ENCODE data around the gene PSMD1.
A peak's percentile ranks its signal among the peaks of the same experiment; 100 is the strongest.
"Not testable (repeated sequence)": the region's sequence is repeated elsewhere in the genome, so short reads cannot be mapped to it uniquely, and the experiment has no call there.

Gene PSMD1

DNA sequence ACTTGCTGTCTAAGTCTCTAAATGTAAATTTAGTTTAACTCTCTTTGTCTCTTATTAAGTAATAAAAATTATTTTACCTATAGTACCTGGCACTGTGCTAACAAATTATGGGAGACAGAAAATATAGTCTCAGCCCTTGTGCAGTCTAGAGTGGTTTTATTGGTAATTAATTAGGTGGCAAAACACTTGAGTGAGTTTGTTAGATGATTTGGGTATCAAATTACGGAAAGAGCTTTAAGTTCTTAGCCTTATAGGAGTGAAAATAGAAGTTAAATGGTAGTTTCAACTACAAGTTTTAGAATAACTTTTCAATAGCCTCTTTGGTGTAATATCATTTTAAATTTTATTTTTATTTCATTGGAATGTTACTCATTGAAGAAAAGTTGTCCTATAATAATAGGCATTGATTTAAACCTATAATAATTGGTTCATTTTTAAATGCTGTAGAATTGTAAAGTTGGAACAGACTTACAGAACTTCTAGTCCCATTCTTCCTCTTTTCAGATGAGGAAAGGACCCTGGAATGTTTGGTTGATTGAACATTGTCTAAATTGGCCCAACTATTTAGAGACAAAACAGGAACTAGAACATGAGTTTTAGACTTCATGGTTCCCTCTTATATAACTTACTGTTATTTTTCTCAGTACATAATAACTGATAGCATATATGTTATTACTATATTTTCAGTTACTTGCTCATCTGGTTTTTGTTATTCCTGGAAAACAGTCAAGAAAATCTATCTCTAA is 78.4 kb downstream of the PSMD1 start:
- H3K4me1 Mint-ChIP-seq: peaks cover 14% of the 10 kb centered on the region
- H3K27ac Mint-ChIP-seq (ENCODE audit: low read depth): no peak overlapping the region
- DNase-seq (ENCODE audit: low spot score in 2 of 2) (no peak), ATAC-seq (replicated peaks; ENCODE audit: extremely low read depth, poor library complexity, severe bottlenecking) (no peak)
- H3K4me3 Mint-ChIP-seq: no peak overlapping the region
- peaks cover 5% of the 10 kb centered on the region for H3K36me3 Mint-ChIP-seq (ENCODE audit: insufficient read depth)
- H3K27me3 Mint-ChIP-seq: no peaks in the 10 kb centered on the region
- no peaks in the 10 kb centered on the region for H3K9me3 Mint-ChIP-seq

DNA sequence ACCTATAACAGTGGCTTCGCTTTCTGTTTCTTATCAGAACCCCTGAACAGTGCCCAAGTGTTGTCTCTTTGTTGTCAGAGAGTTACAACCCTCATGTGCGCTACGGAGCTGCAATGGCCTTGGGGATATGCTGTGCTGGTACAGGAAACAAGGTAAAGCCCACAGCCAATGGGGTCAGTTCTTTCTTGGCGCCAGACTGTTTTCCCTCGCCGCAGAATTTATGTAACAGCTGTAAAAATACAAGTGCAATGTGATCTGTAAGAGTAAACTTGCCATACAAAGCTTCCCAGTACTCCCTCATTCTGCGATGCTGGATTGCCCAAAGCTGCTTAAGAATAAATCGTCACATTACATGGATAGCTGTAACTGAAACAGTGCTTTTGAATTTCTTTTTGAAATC is 82.0 kb downstream of the PSMD1 start:
- Mint-ChIP-seq H3K27me3 (no peaks in the 10 kb centered on the region), H3K4me3 (no peak overlapping the region), H3K36me3 (ENCODE audit: insufficient read depth) (peaks cover 6% of the 10 kb centered on the region), H3K9me3 (no peaks in the 10 kb centered on the region), H3K27ac (ENCODE audit: low read depth) (no peak overlapping the region), H3K4me1 (peaks cover 7% of the 10 kb centered on the region)
- no peak for ATAC-seq (replicated peaks; ENCODE audit: extremely low read depth, poor library complexity, severe bottlenecking)
- DNase-seq (ENCODE audit: low spot score in 2 of 2): no peak

DNA sequence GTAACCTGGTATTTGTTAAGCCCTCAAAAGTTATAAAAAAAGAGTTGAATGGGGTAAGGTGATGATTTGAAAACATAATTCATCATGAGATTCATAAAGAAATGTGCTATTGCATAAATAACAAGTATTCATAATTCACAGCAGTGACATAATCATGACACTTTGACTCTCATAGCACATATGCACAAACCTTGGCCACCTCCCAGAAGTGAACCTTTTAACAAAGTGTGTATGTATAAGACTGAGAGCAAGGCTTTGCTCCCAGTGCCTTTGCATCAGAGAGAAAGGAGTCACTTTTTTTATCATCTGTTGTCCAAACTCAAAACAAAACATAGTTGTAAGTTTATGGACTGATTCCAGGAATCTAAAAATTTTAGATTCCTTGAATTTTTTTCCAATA is 83.1 kb downstream of the PSMD1 start:
- H3K4me1 Mint-ChIP-seq: peaks cover under 1% of the 10 kb centered on the region
- peaks cover 9% of the 10 kb centered on the region for H3K36me3 Mint-ChIP-seq (ENCODE audit: insufficient read depth)
- no peak overlapping the region for H3K4me3 Mint-ChIP-seq
- H3K9me3 Mint-ChIP-seq: no peaks in the 10 kb centered on the region
- no peak overlapping the region for H3K27ac Mint-ChIP-seq (ENCODE audit: low read depth)
- H3K27me3 Mint-ChIP-seq: no peaks in the 10 kb centered on the region
- no peak for ATAC-seq (replicated peaks; ENCODE audit: extremely low read depth, poor library complexity, severe bottlenecking)
- no peak for DNase-seq (ENCODE audit: low spot score in 2 of 2)

DNA sequence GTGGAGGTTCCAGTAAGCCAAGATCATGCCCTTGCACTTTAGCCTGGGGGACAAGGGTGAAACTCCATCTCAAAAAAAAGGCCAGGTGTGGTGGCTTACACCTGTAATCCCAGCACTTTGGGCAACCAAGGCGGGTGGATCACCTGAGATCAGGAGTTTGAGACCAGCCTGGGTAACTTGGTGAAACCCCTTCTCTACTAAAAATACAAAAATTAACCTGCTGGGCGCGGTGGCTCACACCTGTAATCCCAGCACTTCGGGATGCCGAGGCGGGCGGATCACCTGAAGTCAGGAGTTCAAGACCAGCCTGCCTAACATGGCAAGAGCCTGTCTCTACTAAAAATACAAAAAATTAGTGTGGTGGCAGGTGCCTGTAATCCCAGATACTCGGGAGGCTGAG is 84.1 kb downstream of the PSMD1 start:
- H3K4me1 Mint-ChIP-seq; H3K4me3 Mint-ChIP-seq; H3K27ac Mint-ChIP-seq (ENCODE audit: low read depth); H3K27me3 Mint-ChIP-seq; DNase-seq (ENCODE audit: low spot score in 2 of 2); H3K9me3 Mint-ChIP-seq; ATAC-seq (replicated peaks; ENCODE audit: extremely low read depth, poor library complexity, severe bottlenecking): not testable (repeated sequence)
- H3K36me3 Mint-ChIP-seq (ENCODE audit: insufficient read depth): peaks cover 13% of the 10 kb centered on the region

DNA sequence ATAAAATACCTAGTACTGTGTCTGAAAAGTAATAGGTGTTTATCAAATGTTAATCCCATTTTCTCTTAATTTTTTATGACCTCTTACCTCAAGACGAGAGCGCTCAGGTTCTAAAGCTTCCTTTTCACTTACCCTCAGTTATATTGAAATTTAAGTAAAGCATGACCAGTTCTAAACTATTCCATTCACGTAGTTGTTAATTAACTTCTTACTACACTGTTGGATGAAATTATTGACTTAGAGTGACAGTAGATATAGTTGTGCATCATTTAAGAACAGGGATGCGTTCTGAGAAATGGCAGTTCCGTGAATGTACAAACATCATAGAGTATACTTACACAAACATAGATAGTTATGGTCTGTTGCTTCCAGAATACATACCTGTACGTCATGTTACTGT is 88.2 kb downstream of the PSMD1 start:
- ATAC-seq (replicated peaks; ENCODE audit: extremely low read depth, poor library complexity, severe bottlenecking) (no peak), DNase-seq (ENCODE audit: low spot score in 2 of 2) (no peak)
- peaks cover 19% of the 10 kb centered on the region for H3K36me3 Mint-ChIP-seq (ENCODE audit: insufficient read depth)
- H3K4me3 Mint-ChIP-seq: no peak overlapping the region
- no peaks in the 10 kb centered on the region for H3K9me3 Mint-ChIP-seq
- H3K4me1 Mint-ChIP-seq: no peaks in the 10 kb centered on the region
- no peaks in the 10 kb centered on the region for H3K27me3 Mint-ChIP-seq
- no peak overlapping the region for H3K27ac Mint-ChIP-seq (ENCODE audit: low read depth)

DNA sequence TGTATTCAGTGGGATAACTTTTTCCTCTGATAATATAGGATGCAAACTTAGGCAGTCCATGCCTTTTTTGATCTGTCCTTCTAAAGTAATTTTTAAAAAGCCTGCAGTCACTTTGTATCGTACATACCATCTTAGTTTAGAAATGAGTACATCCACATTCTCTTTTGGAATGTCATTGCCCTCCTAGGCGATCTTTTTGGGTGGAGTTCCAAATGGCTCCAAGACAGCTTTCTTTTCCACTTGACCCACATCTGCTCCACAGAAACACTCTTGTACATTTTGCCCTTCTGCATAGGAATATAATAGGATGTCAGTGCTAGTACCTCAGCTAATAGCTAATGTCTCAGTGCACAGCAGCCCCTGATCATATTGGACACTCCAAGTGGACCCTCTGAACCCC is 90.0 kb downstream of the PSMD1 start:
- no peak for DNase-seq (ENCODE audit: low spot score in 2 of 2)

DNA sequence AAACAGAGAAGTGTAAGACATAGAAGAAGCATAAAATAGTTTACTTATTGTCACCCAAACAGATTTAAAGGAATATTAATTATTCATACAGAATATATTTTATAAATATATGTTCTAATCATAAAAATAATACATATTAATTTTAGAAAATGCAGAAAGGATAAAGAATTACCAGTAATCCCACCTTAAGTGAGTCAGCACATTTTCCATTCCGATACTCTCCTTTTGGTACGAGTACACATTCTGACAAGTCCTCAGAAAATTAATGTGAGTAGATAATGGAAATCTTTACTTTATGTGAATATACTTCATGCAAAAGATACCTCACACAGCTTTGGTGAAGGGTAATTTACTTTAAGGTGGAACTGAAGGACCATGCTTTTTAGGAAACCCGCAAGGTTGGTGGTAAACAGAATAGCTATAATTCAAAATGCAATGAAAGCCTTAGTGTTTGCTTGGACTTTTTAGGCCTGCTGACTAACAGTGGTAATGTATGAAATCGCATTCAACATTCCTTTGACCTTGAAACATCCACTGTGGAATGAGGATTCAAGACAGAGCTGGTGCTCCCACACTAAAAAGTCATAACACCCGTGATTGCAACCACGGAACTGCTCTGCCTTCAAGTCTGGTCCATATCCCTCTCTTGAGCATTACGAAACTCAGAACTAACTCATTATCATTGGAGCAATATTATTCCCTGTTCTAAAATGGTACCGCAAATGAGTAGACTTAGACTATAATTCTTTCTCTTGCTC is 96.3 kb downstream of the PSMD1 start:
- no peak for ATAC-seq (replicated peaks; ENCODE audit: extremely low read depth, poor library complexity, severe bottlenecking)
- Mint-ChIP-seq H3K27ac (ENCODE audit: low read depth) (no peak overlapping the region), H3K9me3 (no peaks in the 10 kb centered on the region), H3K36me3 (ENCODE audit: insufficient read depth) (peaks cover 12% of the 10 kb centered on the region), H3K4me3 (no peak overlapping the region), H3K27me3 (no peaks in the 10 kb centered on the region), H3K4me1 (no peaks in the 10 kb centered on the region)
- no peak for DNase-seq (ENCODE audit: low spot score in 2 of 2)

More for the DNA sequence above, 90.0 kb downstream of the PSMD1 start:
- ATAC-seq (replicated peaks; ENCODE audit: extremely low read depth, poor library complexity, severe bottlenecking): no peak
- Mint-ChIP-seq H3K4me1 (no peaks in the 10 kb centered on the region), H3K27ac (ENCODE audit: low read depth) (no peak overlapping the region), H3K9me3 (no peaks in the 10 kb centered on the region), H3K36me3 (ENCODE audit: insufficient read depth) (peaks cover 20% of the 10 kb centered on the region), H3K4me3 (no peak overlapping the region), H3K27me3 (no peaks in the 10 kb centered on the region)

DNA sequence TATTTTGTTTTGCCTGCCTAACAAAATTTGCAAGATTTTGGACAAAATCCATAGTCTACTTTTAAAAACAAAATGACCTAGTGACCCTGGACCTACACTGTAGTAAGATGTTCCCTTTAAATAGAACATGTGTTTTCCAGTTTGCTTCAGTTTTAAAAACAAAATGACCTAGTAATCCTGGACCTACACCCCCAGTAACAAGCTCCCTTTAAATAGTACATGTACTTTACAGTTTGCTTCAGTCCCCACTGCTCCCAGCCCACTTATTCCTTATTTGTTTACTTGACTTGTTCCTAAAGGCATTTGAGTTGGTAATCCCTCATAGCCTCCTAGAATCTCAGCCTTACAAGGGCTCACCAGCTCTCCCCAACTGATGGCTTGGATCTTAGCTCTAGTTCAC is 102.6 kb downstream of the PSMD1 start:
- ATAC-seq (replicated peaks; ENCODE audit: extremely low read depth, poor library complexity, severe bottlenecking) (no peak), DNase-seq (ENCODE audit: low spot score in 2 of 2) (no peak)
- H3K27me3 Mint-ChIP-seq: no peaks in the 10 kb centered on the region
- H3K27ac Mint-ChIP-seq (ENCODE audit: low read depth): peak overlapping the region; percentile 23
- H3K4me1 Mint-ChIP-seq: peaks cover 9% of the 10 kb centered on the region
- peaks cover 10% of the 10 kb centered on the region for H3K36me3 Mint-ChIP-seq (ENCODE audit: insufficient read depth)
- H3K9me3 Mint-ChIP-seq: no peaks in the 10 kb centered on the region
- H3K4me3 Mint-ChIP-seq: no peak overlapping the region

DNA sequence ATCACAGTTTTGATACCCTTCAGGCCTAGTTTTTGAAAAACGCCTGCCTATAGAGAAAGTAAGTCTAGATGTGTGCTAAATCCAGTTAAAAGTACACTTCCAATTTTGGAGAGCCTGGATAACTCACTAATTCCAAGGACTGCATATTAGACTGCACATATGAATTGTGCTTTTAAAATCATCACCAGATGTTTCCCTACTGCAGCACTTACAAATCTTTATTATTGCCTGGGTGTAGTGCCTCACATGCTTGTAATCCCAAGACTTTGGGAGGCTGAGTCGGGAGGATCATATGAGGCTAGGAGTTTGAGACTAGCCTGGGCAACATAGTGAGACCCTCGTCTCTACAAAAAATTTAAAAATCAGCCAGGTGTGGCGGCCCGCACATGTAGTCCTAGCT is 104.0 kb downstream of the PSMD1 start:
- DNase-seq (ENCODE audit: low spot score in 2 of 2) (no peak), ATAC-seq (replicated peaks; ENCODE audit: extremely low read depth, poor library complexity, severe bottlenecking) (no peak)
- no peaks in the 10 kb centered on the region for H3K9me3 Mint-ChIP-seq
- H3K27me3 Mint-ChIP-seq: no peaks in the 10 kb centered on the region
- H3K27ac Mint-ChIP-seq (ENCODE audit: low read depth): no peak overlapping the region
- H3K4me3 Mint-ChIP-seq: no peak overlapping the region
- peaks cover 9% of the 10 kb centered on the region for H3K4me1 Mint-ChIP-seq
- H3K36me3 Mint-ChIP-seq (ENCODE audit: insufficient read depth): peaks cover 18% of the 10 kb centered on the region

DNA sequence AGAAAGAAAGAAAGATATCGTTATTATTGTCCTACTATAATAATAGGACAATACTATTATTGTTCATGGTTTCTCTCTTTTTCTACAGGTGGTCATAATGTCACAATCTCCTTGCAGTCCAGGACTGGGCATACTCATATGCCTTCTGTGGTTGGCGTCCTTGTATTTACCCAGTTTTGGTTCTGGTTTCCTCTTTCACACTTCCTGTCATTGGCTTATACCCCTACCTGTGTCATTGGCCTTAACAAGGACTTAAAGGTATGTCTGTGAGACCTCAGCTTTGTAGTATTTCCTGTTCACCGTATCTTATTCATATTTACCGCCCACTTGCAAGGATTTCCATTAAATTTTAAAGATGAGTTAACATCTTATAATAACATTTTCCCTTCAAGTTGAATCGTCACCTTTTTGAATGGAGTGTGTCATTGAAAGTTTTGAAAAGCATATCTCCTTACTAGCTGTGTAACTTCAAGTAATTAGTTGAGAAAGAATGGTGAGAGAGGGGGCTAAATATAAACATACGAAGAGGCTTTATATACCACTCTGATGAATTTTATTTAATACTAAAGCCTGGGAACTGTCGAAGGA is 104.7 kb downstream of the PSMD1 start:
- H3K4me1 Mint-ChIP-seq: peaks cover 9% of the 10 kb centered on the region
- peaks cover 16% of the 10 kb centered on the region for H3K36me3 Mint-ChIP-seq (ENCODE audit: insufficient read depth)
- DNase-seq (ENCODE audit: low spot score in 2 of 2) (no peak), ATAC-seq (replicated peaks; ENCODE audit: extremely low read depth, poor library complexity, severe bottlenecking) (no peak)
- no peaks in the 10 kb centered on the region for H3K27me3 Mint-ChIP-seq
- no peak overlapping the region for H3K27ac Mint-ChIP-seq (ENCODE audit: low read depth)
- H3K4me3 Mint-ChIP-seq: no peak overlapping the region
- H3K9me3 Mint-ChIP-seq: no peaks in the 10 kb centered on the region

DNA sequence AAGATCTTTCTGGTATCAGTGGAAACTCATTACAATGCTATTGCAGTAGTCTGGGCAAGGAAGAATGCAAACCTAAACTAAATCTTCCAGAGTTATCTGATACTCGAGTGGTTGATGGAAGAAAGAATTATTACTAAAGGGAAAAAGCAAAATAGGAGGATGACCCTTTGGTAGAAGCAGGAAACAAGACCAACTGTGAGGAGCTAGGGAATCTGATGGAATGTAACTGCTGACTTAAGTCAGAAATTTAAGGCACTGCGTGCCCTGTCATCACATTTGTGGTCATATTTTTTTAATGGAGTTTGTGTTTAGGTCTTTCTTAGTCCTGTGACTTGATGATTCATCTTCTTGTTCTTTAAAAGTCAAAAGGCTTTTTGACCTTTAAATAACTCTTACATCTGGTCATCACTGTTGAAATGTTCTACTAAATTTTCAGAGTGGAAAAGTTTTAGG is 105.2 kb downstream of the PSMD1 start:
- peaks cover 22% of the 10 kb centered on the region for H3K36me3 Mint-ChIP-seq (ENCODE audit: insufficient read depth)
- H3K4me1 Mint-ChIP-seq: peaks cover 9% of the 10 kb centered on the region
- ATAC-seq (replicated peaks; ENCODE audit: extremely low read depth, poor library complexity, severe bottlenecking): no peak
- no peak overlapping the region for H3K4me3 Mint-ChIP-seq
- no peaks in the 10 kb centered on the region for H3K9me3 Mint-ChIP-seq
- DNase-seq (ENCODE audit: low spot score in 2 of 2): no peak
- no peaks in the 10 kb centered on the region for H3K27me3 Mint-ChIP-seq
- H3K27ac Mint-ChIP-seq (ENCODE audit: low read depth): no peak overlapping the region

DNA sequence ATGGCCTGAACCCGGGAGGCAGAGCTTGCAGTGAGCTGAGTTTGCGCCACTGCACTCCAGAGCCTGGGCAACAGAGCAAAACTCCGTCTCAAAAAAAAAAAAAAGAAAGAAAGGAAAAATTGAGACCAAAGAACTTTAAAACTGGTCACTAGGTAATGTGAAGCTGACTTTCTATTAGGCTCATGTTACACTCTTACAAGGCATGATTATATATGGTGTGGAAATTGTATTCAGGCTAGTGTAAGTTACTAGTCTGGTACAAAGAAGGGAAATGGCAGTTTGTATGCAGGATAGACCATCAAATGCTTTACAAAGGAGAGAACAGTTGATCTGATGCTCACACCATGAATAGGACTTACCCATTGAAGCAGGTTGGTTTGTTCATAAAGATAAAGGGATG is 106.3 kb downstream of the PSMD1 start:
- DNase-seq (ENCODE audit: low spot score in 2 of 2): no peak
- Mint-ChIP-seq H3K4me1 (peaks cover 9% of the 10 kb centered on the region), H3K27ac (ENCODE audit: low read depth) (peak overlapping the region; percentile 19), H3K36me3 (ENCODE audit: insufficient read depth) (peaks cover 25% of the 10 kb centered on the region), H3K9me3 (no peaks in the 10 kb centered on the region), H3K4me3 (no peak overlapping the region), H3K27me3 (no peaks in the 10 kb centered on the region)
- ATAC-seq (replicated peaks; ENCODE audit: extremely low read depth, poor library complexity, severe bottlenecking): no peak

Measured in central memory CD8-positive, alpha-beta T cell (primary cell).